NB4 (cell line): ENCODE results near the gene DENND4B.

Experiments
- MYC ChIP-seq: IDR thresholded peaks from 2 replicates; pipeline ENCODE4 v1.6.1; 2011; ENCODE audit warnings: low read depth, low read length
- POLR2A ChIP-seq: IDR thresholded peaks from 2 replicates; pipeline ENCODE4 v1.6.1; 2011; ENCODE audit warnings: mild to moderate bottlenecking; ENCODE audit not compliant: insufficient read length; ENCODE audit errors: extremely low read depth
- TF ChIP-seq, protein P1 (sequence below): IDR thresholded peaks from one replicate; pipeline ENCODE4 v1.5.1; 2012; ENCODE audit warnings: low read depth, low read length

DNA sequence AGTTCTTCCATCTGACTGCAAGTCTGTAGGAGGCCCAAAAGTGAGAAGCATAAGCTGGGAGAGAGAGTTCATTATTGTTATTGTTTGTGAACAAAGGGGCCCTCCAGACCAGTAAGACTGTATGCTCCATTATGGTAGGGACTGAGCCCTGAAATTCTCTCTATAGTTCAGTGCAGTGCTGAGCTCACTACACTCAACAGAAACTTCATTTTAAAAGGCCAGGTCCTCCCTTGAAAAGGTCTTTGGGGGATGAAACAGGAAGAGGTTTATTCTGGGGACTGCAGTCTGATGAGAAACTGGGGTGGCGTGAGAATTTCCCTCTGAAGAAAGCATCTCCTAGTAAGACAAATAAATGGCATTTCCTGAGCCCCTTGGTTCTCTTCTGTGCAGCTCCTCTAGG is 18.3 kb downstream of the DENND4B start:
- TF ChIP-seq POLR2A (no peak), MYC (no peak)
- TF ChIP-seq, protein P1, sequence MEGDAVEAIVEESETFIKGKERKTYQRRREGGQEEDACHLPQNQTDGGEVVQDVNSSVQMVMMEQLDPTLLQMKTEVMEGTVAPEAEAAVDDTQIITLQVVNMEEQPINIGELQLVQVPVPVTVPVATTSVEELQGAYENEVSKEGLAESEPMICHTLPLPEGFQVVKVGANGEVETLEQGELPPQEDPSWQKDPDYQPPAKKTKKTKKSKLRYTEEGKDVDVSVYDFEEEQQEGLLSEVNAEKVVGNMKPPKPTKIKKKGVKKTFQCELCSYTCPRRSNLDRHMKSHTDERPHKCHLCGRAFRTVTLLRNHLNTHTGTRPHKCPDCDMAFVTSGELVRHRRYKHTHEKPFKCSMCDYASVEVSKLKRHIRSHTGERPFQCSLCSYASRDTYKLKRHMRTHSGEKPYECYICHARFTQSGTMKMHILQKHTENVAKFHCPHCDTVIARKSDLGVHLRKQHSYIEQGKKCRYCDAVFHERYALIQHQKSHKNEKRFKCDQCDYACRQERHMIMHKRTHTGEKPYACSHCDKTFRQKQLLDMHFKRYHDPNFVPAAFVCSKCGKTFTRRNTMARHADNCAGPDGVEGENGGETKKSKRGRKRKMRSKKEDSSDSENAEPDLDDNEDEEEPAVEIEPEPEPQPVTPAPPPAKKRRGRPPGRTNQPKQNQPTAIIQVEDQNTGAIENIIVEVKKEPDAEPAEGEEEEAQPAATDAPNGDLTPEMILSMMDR, result no peak
